Smooth muscle cell of the brain vasculature (primary cell): ENCODE data around the gene CFD.
"Not testable (repeated sequence)": the region's sequence is repeated elsewhere in the genome, so short reads cannot be mapped to it uniquely, and the experiment has no call there.

Experiments
- DNase-seq: peaks from one replicate; pipeline ENCODE4 v3.0.0-alpha.2; 2012; ENCODE audit warnings: low read depth, low spot score

The CFD gene

GRCh38 chr19:888581-889385 is 29.3 kb downstream of the CFD start:
- DNase-seq, result no peak

- DNase-seq, result no peak
Measured at GRCh38 chr19:889662-890295, 30.3 kb downstream of the CFD start.

GRCh38 chr19:890831-891230 is 31.4 kb downstream of the CFD start:
- no peak for DNase-seq

- not testable (repeated sequence) for DNase-seq
Measured at GRCh38 chr19:891421-892200, 32.1 kb downstream of the CFD start.

- no peak for DNase-seq
Measured at GRCh38 chr19:892243-892893, 32.9 kb downstream of the CFD start.

GRCh38 chr19:892894-893689 is 33.6 kb downstream of the CFD start, which contains the start of the genes MED16 and RNU6-9:
TSS of gene MED16 (minus strand) at chr19:893187. CDS start at chr19:891131, 2,056 bp downstream.
TSS of gene RNU6-9 (plus strand) at chr19:893484.
- peak; percentile 90 for DNase-seq

GRCh38 chr19:896434-896833 is 37.0 kb downstream of the CFD start:
- DNase-seq, result no peak

GRCh38 chr19:896999-897398 is 37.5 kb downstream of the CFD start:
- no peak for DNase-seq

- no peak for DNase-seq
Measured at GRCh38 chr19:897442-898039, 38.1 kb downstream of the CFD start.

- no peak for DNase-seq
Measured at GRCh38 chr19:898663-899062, 39.2 kb downstream of the CFD start.

- no peak for DNase-seq
Measured at GRCh38 chr19:899336-900042, 40.0 kb downstream of the CFD start.

- DNase-seq, result no peak
Measured at GRCh38 chr19:900043-900301, 40.5 kb downstream of the CFD start.

GRCh38 chr19:900302-901111 is 41.0 kb downstream of the CFD start:
- no peak for DNase-seq

- DNase-seq, result no peak
Measured at GRCh38 chr19:901216-902092, 42.0 kb downstream of the CFD start.

GRCh38 chr19:902093-902370 is 42.6 kb downstream of the CFD start:
- DNase-seq, result no peak

- DNase-seq, result no peak
Measured at GRCh38 chr19:902446-903226, 43.2 kb downstream of the CFD start.

GRCh38 chr19:903266-903797 is 43.9 kb downstream of the CFD start:
- DNase-seq, result no peak

GRCh38 chr19:904545-904944 is 45.1 kb downstream of the CFD start:
- DNase-seq, result no peak
